ENCODE results near the gene DXO. TPM values are rescaled to one million over a fixed set of nuclear protein-coding genes. Genes with fewer than 3 reads are reported as not detected.

Gene DXO
- total RNA-seq, 1 experiment from 2014 or later, result 43.6 TPM

DNA sequence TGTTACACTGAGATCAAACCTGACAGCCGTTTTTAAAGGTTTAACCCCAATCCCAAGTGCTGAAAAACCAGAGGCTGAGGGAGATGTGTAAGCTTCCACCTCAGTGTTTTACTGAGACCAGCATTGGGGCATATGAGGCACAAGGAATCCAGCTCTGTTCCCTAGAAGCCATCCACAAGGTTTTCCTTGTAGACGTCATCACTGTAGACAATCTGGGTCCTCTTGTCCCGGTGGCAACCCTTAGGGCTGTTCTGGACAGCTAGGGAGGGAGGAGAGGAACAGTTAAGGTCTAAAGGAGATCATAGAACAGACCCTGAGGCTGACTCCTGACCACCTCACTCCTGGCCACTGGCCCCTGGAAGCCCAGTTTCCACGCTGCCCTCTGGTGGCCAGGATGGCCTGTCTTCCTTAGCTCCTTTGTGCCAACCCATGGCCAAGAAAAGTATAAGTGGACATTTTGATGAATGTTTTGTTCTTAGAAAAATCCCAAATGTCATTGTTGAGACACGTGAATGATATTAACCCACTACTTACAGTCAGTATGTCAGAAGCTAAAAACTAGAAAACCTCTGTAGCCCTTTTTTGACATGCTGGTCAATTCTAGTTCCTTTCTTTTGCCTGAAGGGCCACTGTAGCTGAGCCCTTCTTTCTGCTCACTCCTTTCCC lies 19.7 kb downstream of the DXO start:
- H3K27ac Mint-ChIP-seq (ENCODE audit: unreplicated experiment), result peak overlapping the region; percentile 69
- CTCF ChIA-PET, result interaction anchor here (0.5 to 2.8 kb wide), 26 partner anchors 12 to 360 kb away, joined by 3 to 30 read pairs (median 4); partner anchors contain the start of genes DDAH2, DXO, EHMT2 and LY6G5C
- H3K36me3 Mint-ChIP-seq (ENCODE audit: insufficient read depth, unreplicated experiment), result peaks cover 95% of the 10 kb centered on the region
- H3K9me3 Mint-ChIP-seq (ENCODE audit: low read depth, unreplicated experiment), result no peaks in the 10 kb centered on the region
- peak; percentile 92 for DNase-seq
- TF ChIP-seq, protein P1, sequence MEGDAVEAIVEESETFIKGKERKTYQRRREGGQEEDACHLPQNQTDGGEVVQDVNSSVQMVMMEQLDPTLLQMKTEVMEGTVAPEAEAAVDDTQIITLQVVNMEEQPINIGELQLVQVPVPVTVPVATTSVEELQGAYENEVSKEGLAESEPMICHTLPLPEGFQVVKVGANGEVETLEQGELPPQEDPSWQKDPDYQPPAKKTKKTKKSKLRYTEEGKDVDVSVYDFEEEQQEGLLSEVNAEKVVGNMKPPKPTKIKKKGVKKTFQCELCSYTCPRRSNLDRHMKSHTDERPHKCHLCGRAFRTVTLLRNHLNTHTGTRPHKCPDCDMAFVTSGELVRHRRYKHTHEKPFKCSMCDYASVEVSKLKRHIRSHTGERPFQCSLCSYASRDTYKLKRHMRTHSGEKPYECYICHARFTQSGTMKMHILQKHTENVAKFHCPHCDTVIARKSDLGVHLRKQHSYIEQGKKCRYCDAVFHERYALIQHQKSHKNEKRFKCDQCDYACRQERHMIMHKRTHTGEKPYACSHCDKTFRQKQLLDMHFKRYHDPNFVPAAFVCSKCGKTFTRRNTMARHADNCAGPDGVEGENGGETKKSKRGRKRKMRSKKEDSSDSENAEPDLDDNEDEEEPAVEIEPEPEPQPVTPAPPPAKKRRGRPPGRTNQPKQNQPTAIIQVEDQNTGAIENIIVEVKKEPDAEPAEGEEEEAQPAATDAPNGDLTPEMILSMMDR (IDR thresholded peaks at IDR 0.05; ENCODE audit: unreplicated experiment), result peak; percentile 95
- BruUV-seq (replicated peaks), result no TSS peak
- no peaks in the 10 kb centered on the region for H3K27me3 Mint-ChIP-seq (ENCODE audit: unreplicated experiment)
- no peak overlapping the region for H3K4me3 Mint-ChIP-seq (ENCODE audit: low read depth, unreplicated experiment)
- intact Hi-C loops (cut with micrococcal nuclease; ENCODE audit: unreplicated experiment), result loop anchor here (1.0 kb wide), 2 partner anchors 50 to 272 kb away; partner anchors contain the start of gene ZBTB12
- H3K4me1 Mint-ChIP-seq (ENCODE audit: low read depth, unreplicated experiment), result peaks cover 41% of the 10 kb centered on the region

DNA sequence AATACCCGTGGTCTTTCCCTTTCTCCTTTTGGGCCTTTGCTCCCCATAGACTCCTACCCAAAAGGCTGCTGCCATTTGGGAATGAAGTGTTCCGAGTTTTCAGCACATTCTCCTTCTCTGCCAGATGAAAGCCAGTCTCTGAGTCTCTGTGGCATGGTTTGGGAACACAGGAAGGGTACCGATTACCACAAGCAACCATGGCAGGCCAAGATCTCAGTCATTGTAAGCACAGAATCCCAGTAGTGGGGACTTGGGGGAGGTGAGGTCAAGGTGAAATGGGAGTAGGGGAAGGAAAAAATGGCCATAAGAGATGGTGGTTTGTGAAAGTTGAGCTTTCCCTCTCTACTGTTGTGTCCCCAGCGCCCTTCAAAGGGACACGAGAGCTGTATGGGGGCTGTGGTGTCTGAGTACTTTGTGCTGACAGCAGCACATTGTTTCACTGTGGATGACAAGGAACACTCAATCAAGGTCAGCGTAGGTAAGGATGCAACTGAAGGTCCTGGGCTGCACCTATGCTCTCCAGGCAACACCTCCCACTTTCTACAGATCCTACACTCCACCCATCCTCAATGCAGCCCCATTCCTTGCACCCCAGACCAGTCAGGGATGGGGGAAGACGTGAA lies 21.9 kb downstream of the DXO start:
- no peaks in the 10 kb centered on the region for H3K9me3 Mint-ChIP-seq (ENCODE audit: low read depth, unreplicated experiment)
- TF ChIP-seq, protein P1 (IDR thresholded peaks at IDR 0.05; ENCODE audit: unreplicated experiment), result no peak
- peaks cover 95% of the 10 kb centered on the region for H3K36me3 Mint-ChIP-seq (ENCODE audit: insufficient read depth, unreplicated experiment)
- peak overlapping the region; percentile 84 for H3K27ac Mint-ChIP-seq (ENCODE audit: unreplicated experiment)
- no peak for DNase-seq
- CTCF ChIA-PET, result interaction anchor here (0.6 to 1.2 kb wide), 2 partner anchors 47 to 252 kb away, joined by 3 to 6 read pairs; no protein-coding TSS in a partner anchor
- BruUV-seq (replicated peaks), result no TSS peak
- intact Hi-C loops (cut with micrococcal nuclease; ENCODE audit: unreplicated experiment), result loop anchor here (10.0 kb wide), 2 partner anchors 175 to 245 kb away; partner anchors contain the start of genes GPSM3, PBX2 and VWA7
- H3K4me3 Mint-ChIP-seq (ENCODE audit: low read depth, unreplicated experiment), result no peak overlapping the region
- H3K27me3 Mint-ChIP-seq (ENCODE audit: unreplicated experiment), result no peaks in the 10 kb centered on the region
- peaks cover 60% of the 10 kb centered on the region for H3K4me1 Mint-ChIP-seq (ENCODE audit: low read depth, unreplicated experiment)

DNA sequence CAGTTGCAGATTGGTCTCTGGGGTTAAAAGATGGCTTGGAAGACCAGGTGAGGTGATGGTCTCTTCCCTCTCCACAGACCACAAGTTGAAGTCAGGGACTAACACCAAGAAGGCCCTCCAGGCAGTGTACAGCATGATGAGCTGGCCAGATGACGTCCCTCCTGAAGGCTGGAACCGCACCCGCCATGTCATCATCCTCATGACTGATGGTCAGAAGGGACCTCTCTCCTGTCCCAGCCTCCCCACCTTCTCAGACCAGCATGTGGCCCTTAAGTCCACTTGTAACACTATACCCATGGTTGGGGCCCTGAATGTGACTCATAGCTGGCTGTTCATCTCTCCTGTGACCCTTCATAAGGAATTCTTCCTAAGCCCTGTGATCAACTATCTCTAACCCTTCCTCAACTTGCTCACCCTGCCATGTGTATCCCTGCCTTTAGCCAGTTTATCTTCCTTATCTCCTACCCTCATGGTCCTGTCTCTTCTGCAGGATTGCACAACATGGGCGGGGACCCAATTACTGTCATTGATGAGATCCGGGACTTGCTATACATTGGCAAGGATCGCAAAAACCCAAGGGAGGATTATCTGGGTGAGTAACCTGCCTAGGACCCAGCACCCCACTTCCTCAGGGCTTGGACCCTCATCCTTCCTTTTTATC lies 23.1 kb downstream of the DXO start:
- CTCF ChIA-PET, result interaction anchor here (0.6 to 1.1 kb wide), 2 partner anchors 19 to 51 kb away, joined by 3 read pairs; partner anchors contain the start of gene EHMT2
- Mint-ChIP-seq H3K36me3 (ENCODE audit: insufficient read depth, unreplicated experiment) (peaks cover 84% of the 10 kb centered on the region), H3K4me3 (ENCODE audit: low read depth, unreplicated experiment) (peak overlapping the region; percentile 77), H3K27ac (ENCODE audit: unreplicated experiment) (peak overlapping the region; percentile 84), H3K27me3 (ENCODE audit: unreplicated experiment) (no peaks in the 10 kb centered on the region), H3K4me1 (ENCODE audit: low read depth, unreplicated experiment) (peaks cover 71% of the 10 kb centered on the region), H3K9me3 (ENCODE audit: low read depth, unreplicated experiment) (no peaks in the 10 kb centered on the region)
- DNase-seq, result peak; percentile 41
- no TSS peak for BruUV-seq (replicated peaks)
- intact Hi-C loops (cut with micrococcal nuclease; ENCODE audit: unreplicated experiment), result loop anchor here (10.0 kb wide), 2 partner anchors 174 to 246 kb away; partner anchors contain the start of genes GPSM3, PBX2 and VWA7
- TF ChIP-seq, protein P1 (IDR thresholded peaks at IDR 0.05; ENCODE audit: unreplicated experiment), result no peak

DNA sequence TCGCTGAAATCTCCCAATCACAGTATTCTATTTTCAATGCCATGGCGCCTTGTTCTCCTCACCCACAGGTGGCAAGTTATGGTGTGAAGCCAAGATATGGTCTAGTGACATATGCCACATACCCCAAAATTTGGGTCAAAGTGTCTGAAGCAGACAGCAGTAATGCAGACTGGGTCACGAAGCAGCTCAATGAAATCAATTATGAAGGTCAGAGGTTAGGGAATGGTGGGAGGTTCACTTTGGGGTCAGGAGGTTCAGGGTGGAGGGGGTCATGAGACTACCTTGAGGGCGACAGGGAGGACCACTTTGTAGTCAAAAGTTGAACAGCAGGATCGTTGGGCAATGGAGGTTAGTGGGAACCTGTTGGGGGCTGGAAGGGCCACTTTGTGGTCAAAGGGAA lies 23.6 kb downstream of the DXO start:
- TF ChIP-seq, protein P1 (IDR thresholded peaks at IDR 0.05; ENCODE audit: unreplicated experiment), result no peak
- peaks cover 69% of the 10 kb centered on the region for H3K4me1 Mint-ChIP-seq (ENCODE audit: low read depth, unreplicated experiment)
- H3K27ac Mint-ChIP-seq (ENCODE audit: unreplicated experiment), result peak overlapping the region; percentile 84
- BruUV-seq (replicated peaks), result no TSS peak
- CTCF ChIA-PET, result interaction anchor here (0.6 to 1.1 kb wide), 2 partner anchors 20 to 51 kb away, joined by 3 read pairs; partner anchors contain the start of gene EHMT2
- H3K27me3 Mint-ChIP-seq (ENCODE audit: unreplicated experiment), result no peaks in the 10 kb centered on the region
- peaks cover 78% of the 10 kb centered on the region for H3K36me3 Mint-ChIP-seq (ENCODE audit: insufficient read depth, unreplicated experiment)
- H3K4me3 Mint-ChIP-seq (ENCODE audit: low read depth, unreplicated experiment), result peak overlapping the region; percentile 77
- no peaks in the 10 kb centered on the region for H3K9me3 Mint-ChIP-seq (ENCODE audit: low read depth, unreplicated experiment)
- intact Hi-C loops (cut with micrococcal nuclease; ENCODE audit: unreplicated experiment), result loop anchor here (10.0 kb wide), 2 partner anchors 174 to 246 kb away; partner anchors contain the start of genes GPSM3, PBX2 and VWA7
- no peak for DNase-seq

Data from Calu3 (cell line).